BE2C (cell line): Measurements from ENCODE around the gene TANC2.
A peak's percentile ranks its signal among the peaks of the same experiment; 100 is the strongest.

Experiments
- DNase-seq: peaks from one replicate; pipeline ENCODE4 v3.0.0-alpha.2; 2020
- H3K27me3 ChIP-seq: fragments of 250-450 bp; sonication (Bioruptor Pico); 2 replicates; pipeline ENCODE4 v1.5.1; 2020; ENCODE audit warnings: mild to moderate bottlenecking
- H3K36me3 ChIP-seq: fragments of 250-450 bp; sonication (Bioruptor Pico); 2 replicates; pipeline ENCODE4 v1.5.1; 2020; ENCODE audit warnings: mild to moderate bottlenecking
- H3K4me1 ChIP-seq: fragments of 250-450 bp; sonication (Bioruptor Pico); 2 replicates; pipeline ENCODE4 v1.5.1; 2020
- H3K4me3 ChIP-seq: 2 replicates; pipeline ENCODE4 v1.5.1; 2011; ENCODE audit warnings: low read depth, low read length
- H3K9me3 ChIP-seq: fragments of 250-450 bp; sonication (Bioruptor Pico); 2 replicates; pipeline ENCODE4 v1.5.1; 2020
- TF ChIP-seq, protein P1 (sequence below): IDR thresholded peaks from 2 replicates; pipeline ENCODE4 v1.5.1; 2012; ENCODE audit warnings: mild to moderate bottlenecking, low read depth, low read length

TANC2 gene

DNA sequence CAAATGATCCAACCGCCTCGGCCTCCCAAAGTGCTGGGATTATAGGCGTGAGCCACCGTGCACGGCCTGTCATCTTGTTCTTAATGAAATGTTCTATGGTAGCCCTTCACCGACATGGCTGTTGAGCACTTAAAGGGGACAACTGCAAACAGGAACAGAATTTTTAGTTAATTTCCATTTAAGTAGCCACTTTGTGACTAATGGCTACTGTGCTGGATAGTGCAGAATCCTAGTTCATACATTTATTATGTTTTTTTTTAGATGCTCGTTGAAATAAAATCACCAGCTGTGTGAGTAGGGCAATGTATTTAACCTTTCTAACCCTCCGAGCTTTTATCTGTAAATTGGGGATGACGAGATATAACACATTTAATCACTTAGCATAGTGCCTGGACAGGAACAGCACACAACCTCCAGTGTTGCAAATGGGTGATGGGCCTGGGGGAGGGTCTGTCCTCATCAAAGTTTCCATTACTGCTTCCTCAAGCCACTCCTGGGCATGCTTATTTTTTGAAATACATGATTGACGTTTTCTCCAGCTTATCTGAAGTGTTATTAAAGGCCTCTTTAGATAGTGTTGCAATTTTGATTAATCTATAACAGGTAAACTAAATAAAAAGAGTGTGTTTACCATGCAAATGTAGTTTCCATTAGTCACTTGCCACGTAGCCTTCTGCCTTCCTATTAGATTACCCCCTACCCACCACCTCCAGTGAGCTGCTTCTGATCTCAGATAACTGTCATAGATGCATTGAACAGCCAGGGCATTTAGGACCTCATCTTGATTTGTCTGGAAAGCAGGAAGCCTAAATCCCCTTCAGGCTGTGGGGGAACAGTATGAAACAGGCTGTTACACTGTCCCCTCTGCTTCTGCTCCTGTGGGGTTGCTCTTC, 42.5 kb upstream of the TANC2 start:
- Histone ChIP-seq H3K4me3 (no peak overlapping the region), H3K36me3 (no peaks in the 10 kb centered on the region), H3K4me1 (peaks cover 21% of the 10 kb centered on the region), H3K9me3 (no peaks in the 10 kb centered on the region; the same call in 1 of the 2 replicates), H3K27me3 (no peaks in the 10 kb centered on the region)
- DNase-seq: peak; percentile 28
- TF ChIP-seq, protein P1, sequence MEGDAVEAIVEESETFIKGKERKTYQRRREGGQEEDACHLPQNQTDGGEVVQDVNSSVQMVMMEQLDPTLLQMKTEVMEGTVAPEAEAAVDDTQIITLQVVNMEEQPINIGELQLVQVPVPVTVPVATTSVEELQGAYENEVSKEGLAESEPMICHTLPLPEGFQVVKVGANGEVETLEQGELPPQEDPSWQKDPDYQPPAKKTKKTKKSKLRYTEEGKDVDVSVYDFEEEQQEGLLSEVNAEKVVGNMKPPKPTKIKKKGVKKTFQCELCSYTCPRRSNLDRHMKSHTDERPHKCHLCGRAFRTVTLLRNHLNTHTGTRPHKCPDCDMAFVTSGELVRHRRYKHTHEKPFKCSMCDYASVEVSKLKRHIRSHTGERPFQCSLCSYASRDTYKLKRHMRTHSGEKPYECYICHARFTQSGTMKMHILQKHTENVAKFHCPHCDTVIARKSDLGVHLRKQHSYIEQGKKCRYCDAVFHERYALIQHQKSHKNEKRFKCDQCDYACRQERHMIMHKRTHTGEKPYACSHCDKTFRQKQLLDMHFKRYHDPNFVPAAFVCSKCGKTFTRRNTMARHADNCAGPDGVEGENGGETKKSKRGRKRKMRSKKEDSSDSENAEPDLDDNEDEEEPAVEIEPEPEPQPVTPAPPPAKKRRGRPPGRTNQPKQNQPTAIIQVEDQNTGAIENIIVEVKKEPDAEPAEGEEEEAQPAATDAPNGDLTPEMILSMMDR: no peak

DNA sequence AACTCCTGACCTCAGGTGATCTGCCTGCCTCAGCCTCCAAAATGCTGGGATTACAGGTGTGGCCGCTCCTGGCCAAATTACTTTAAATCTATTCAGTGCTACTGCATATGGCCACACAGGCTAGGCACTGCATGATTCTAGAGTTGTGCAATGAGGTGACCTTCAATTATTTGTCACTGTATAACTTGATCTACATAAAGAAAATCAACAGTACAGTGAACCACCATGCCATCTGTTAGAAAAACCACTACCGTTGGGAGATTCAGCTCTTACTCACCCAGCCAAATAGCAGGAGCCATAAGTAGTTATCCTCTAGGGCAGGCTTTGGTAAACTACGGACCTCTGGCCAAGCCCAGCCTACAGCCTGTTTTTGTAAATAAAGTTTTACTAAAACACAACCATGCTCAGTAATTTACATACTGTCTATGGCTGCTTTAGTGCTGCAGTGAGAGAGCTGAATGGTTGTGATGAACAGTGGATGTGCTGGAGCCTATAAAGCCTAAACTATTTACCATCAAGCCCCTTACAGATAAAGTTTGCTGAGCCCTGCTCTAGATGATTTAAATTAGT, 40.7 kb upstream of the TANC2 start:
- no peak for DNase-seq
- TF ChIP-seq, protein P1: no peak

DNA sequence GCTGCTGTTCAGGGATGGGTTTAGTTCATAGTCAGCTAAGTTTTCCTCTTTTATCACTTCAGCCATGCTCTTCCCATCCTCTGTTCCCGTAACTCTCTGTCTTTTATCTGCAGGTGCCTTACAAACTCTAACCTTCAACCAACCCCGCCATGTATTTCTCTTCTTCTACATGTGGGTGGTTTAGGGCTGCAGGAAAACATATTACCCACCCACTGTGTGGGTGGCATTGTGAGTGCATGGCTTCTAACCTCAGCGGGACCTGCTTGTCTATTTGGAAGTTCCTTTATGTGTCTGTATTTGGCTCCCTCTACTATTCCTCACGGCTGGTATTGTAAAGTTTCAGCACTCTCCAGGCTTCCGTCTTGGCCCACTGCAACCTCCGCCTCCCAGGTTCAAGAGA, 39.0 kb upstream of the TANC2 start:
- no peak for DNase-seq
- TF ChIP-seq, protein P1: no peak
- Histone ChIP-seq H3K4me3 (no peak overlapping the region), H3K36me3 (no peaks in the 10 kb centered on the region), H3K9me3 (no peaks in the 10 kb centered on the region), H3K27me3 (no peaks in the 10 kb centered on the region), H3K4me1 (peaks cover 21% of the 10 kb centered on the region)

More for the DNA sequence above, 40.7 kb upstream of the TANC2 start:
- H3K4me1 ChIP-seq: peaks cover 21% of the 10 kb centered on the region
- H3K27me3 ChIP-seq: no peaks in the 10 kb centered on the region
- H3K9me3 ChIP-seq: no peaks in the 10 kb centered on the region; the same call in 1 of the 2 replicates
- no peak overlapping the region for H3K4me3 ChIP-seq
- no peaks in the 10 kb centered on the region for H3K36me3 ChIP-seq

DNA sequence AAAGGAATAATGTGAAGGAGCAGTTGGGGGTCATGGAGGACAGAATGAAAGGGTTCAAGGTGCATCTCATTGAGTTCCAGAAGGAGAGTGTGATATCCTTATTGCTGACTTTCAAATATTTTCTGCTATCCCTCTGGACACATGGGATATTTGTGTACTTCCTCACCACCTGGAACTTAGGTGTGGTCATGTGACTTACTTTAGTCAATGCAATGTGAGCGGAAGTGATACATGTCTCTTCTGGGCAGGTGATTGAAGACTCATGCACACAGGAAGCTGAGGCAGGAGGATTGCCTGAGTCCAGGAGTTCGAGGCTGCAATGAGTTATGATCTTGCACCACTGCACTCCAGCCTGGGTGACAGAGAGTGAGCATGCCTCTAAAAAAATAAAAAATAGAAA, 36.7 kb upstream of the TANC2 start:
- Histone ChIP-seq H3K4me3 (no peak overlapping the region), H3K36me3 (no peaks in the 10 kb centered on the region), H3K27me3 (no peaks in the 10 kb centered on the region), H3K4me1 (peaks cover 2% of the 10 kb centered on the region), H3K9me3 (no peaks in the 10 kb centered on the region)
- TF ChIP-seq, protein P1: no peak
- DNase-seq: no peak

DNA sequence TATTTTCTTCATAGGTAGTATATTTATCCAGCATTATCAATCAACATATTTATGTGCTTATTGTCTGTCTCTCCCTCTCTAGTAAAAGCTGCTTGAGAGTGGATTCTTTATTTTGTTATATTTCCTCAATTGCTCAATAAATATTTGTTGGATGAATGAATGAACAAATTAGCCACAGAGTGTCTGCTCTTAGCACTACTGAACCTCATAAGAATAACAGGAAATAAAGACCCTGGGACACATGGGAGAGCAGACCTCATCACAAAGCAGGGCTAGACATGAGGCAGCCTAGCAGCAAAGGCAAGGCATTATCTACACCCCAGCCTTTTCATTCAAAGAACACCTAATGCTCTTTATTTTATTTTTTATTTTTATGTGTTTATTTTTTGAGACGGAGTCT, 34.9 kb upstream of the TANC2 start:
- TF ChIP-seq, protein P1: no peak
- H3K4me1 ChIP-seq: peaks cover 10% of the 10 kb centered on the region; the same call in 1 of the 2 replicates
- no peaks in the 10 kb centered on the region for H3K9me3 ChIP-seq
- H3K4me3 ChIP-seq: no peak overlapping the region
- no peaks in the 10 kb centered on the region for H3K27me3 ChIP-seq
- no peaks in the 10 kb centered on the region for H3K36me3 ChIP-seq
- no peak for DNase-seq
